GM23248 (cell line): ENCODE data around the gene CHST1. TPM values are rescaled to one million over a fixed set of nuclear protein-coding genes. Genes with fewer than 3 reads are reported as not detected.

ENCODE experiments used
- DNase-seq: peaks from one replicate; pipeline ENCODE4 v3.0.0-alpha.2; 2015
- H2AFZ ChIP-seq: fragments of 200-600 bp; sonication (generic); 2 replicates; pipeline ENCODE4 v1.6.1; 2016; ENCODE audit warnings: antibody characterized with exemption
- H3F3A ChIP-seq: fragments of 200-600 bp; sonication (generic); 2 replicates; pipeline ENCODE4 v1.6.1; 2016; ENCODE audit warnings: mild to moderate bottlenecking, antibody characterized with exemption, mixed run types; ENCODE audit not compliant: insufficient read depth
- H3K27ac ChIP-seq: fragments of 200-600 bp; sonication (generic); 2 replicates; pipeline ENCODE4 v1.5.1; 2016; ENCODE audit warnings: mild to moderate bottlenecking
- H3K27me3 ChIP-seq: fragments of 200-600 bp; sonication (generic); replicated peaks from 2 replicates; pipeline ENCODE4 v1.6.1; 2016; ENCODE audit warnings: mild to moderate bottlenecking; ENCODE audit not compliant: insufficient read depth
- H3K36me3 ChIP-seq: fragments of 200-600 bp; sonication (generic); 2 replicates; pipeline ENCODE4 v1.6.1; 2016; ENCODE audit warnings: low read depth, mild to moderate bottlenecking
- H3K4me1 ChIP-seq: fragments of 200-600 bp; sonication (generic); 2 replicates; pipeline ENCODE4 v1.6.1; 2016; ENCODE audit warnings: mild to moderate bottlenecking; ENCODE audit not compliant: insufficient read depth
- H3K4me2 ChIP-seq: fragments of 200-600 bp; sonication (generic); one replicate; pipeline ENCODE4 v1.6.1; 2016; ENCODE audit warnings: mild to moderate bottlenecking; ENCODE audit not compliant: unreplicated experiment
- H3K4me3 ChIP-seq: fragments of 200-600 bp; sonication (generic); 2 replicates; pipeline ENCODE4 v1.5.1; 2016; ENCODE audit warnings: mild to moderate bottlenecking
- H3K79me2 ChIP-seq: fragments of 200-600 bp; sonication (generic); 2 replicates; pipeline ENCODE4 v1.6.1; 2016; ENCODE audit warnings: mild to moderate bottlenecking; ENCODE audit not compliant: insufficient read depth
- H3K9ac ChIP-seq: fragments of 200-600 bp; sonication (generic); 2 replicates; pipeline ENCODE4 v1.6.1; 2016; ENCODE audit warnings: mild to moderate bottlenecking
- H3K9me2 ChIP-seq: fragments of 200-600 bp; sonication (generic); 2 replicates; pipeline ENCODE4 v1.6.1; 2016; ENCODE audit warnings: mixed run types, mild to moderate bottlenecking, moderate library complexity; ENCODE audit not compliant: insufficient read depth
- H3K9me3 ChIP-seq: fragments of 200-600 bp; sonication (generic); one replicate; pipeline ENCODE4 v1.6.1; 2017; ENCODE audit warnings: low read depth
- H4K20me1 ChIP-seq: fragments of 200-600 bp; sonication (generic); 2 replicates; pipeline ENCODE4 v1.6.0; 2016; ENCODE audit not compliant: insufficient read depth
- EZH2 ChIP-seq: fragments of 200-600 bp; sonication (generic); IDR thresholded peaks from 2 replicates; pipeline ENCODE4 v1.6.1; 2018; ENCODE audit warnings: antibody characterized with exemption, mild to moderate bottlenecking; ENCODE audit not compliant: insufficient read depth, poor library complexity, severe bottlenecking
- EZH2phosphoT487 ChIP-seq: fragments of 200-600 bp; sonication (generic); IDR thresholded peaks from 2 replicates; pipeline ENCODE4 v1.6.1; 2018; ENCODE audit warnings: antibody characterized with exemption, moderate library complexity, mild to moderate bottlenecking, low read depth; ENCODE audit not compliant: insufficient read depth
- WGBS, 2 experiments: methylation state at CpG; one replicate each; pipeline ENCODE4 v1.1.6; 2015 to 2017; ENCODE audit warnings: low lambda C conversion rate in 2 of 2, low coverage in 1 of 2; ENCODE audit errors: missing lambda C conversion rate in 2 of 2; 5-methylcytosine and 5-hydroxymethylcytosine counted together
- in situ Hi-C: fragments of 300-500 bp; cut with MboI; formaldehyde crosslinking; loops from 2 replicates; pipeline ENCODE4 v1.15.0; 2020
- polyA plus RNA-seq: library from polyadenylated mRNA; unstranded; fragments of >200 nt; fragmentation: Nextera tagmentation; extraction: Ambion mirVana; gene quantifications from 2 replicates; pipeline ENCODE4 v1.2.1, GENCODE V29; 2016
- total RNA-seq: library from RNA; depleted of rRNA; stranded (reverse); fragments of >200 nt; shearing (Covaris generic); gene quantifications from 2 replicates; pipeline ENCODE4 v1.2.3, GENCODE V29; 2014

The CHST1 gene
- total and polyA plus RNA-seq, 2 experiments from 2014 or later = 0.06 TPM; not detected in 1

DNA sequence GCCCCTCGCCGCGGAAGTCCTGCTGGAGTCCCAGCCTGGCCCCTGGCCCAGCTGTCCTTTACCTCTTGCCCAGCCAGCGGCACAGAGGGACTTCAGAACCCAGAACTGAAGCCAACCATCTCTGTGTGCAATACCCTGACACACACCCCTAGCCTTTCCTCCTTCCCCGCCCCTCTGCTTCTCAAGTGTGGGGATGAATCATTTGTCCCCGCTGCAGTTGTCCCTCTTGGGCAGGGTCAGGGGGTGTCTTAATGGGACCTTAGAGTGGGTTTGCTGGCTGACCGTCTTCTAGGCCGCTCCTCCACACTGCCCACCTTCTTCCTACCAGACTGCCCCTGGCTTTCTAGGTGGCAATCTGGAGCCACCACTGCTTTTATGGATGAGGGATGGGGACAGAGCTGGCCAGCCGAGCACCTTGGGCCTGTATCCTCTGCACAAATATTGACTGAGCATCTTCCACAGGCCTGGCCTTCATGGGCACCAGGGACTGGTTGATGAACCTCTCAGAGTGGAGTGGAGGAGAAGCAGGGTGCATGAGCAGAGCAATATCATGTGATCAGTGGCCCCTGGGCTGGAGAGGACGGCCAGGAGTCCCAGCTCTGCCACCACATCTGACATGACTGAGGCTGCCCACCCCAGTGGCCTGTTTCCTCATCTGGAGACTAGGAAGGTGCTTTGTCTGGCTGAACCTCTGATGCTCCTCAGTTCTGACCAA is 668 bp upstream of the CHST1 start:
- DNase-seq = peak; percentile 34
- Histone ChIP-seq H3K27ac (no peak overlapping the region), H3K27me3 (peaks cover 47% of the 10 kb centered on the region), H4K20me1 (no peaks in the 10 kb centered on the region), H3F3A (no peaks in the 10 kb centered on the region), H3K4me1 (peaks cover 9% of the 10 kb centered on the region; the same call in 1 of the 2 replicates), H2AFZ (no peak overlapping the region), H3K4me2 (no peak overlapping the region), H3K79me2 (no peaks in the 10 kb centered on the region), H3K36me3 (no peaks in the 10 kb centered on the region), H3K9me3 (no peaks in the 10 kb centered on the region), H3K9me2 (no peaks in the 10 kb centered on the region), H3K4me3 (no peak overlapping the region), H3K9ac (no peak overlapping the region)
- in situ Hi-C loops = no loop called here
- WGBS, 2 experiments = 13 to 14% methylated on average over 8 to 10 of the region's 10 CpGs
- TF ChIP-seq EZH2phosphoT487 (0 out of 2 replicates have a peak, but pooled peaks have one; percentile 29), EZH2 (no peak)

DNA sequence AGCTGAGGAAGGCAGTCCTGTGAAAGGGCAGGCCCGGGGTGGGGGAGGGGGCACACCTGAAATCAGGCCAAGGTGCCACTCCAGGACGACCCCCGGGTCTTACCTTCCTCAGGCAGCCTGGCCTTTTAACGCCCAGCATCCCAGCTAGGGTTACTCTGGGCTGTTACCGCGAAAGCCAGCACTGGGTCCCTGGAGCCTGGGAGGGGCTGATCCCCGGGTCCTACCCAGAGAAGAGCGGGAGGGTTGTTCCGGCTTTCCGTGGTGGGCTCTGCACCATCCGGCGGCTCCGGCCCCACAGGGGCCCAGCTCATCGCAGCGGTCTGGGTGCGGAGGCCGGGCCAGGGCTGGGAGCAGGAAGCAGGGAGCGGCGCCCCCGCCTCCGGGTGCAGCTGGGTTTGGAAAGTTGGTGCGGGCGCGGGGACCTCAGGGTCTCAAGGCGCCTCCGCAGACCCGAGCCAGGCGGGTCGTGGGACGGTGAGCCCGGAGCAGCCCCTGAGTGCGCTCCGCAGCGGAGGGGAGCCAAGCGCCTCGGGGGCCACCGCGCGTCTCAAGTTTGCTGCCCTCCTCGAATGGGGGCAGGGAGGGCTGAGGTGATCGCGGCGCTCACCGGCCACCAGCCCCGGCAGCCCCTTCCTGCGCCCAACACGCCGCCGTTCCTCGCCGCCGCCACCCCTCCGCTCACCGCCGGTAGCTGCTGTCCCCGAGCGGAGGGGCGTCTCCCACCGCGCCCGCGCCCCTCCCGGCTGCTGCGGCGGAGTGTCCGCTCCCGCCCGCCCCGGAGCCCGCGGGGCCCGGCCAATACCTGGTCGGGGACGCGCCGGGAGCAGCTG is 831 bp downstream of the CHST1 start:
- WGBS, 2 experiments = 1 to 2% methylated on average over 33 to 42 of the region's 76 CpGs
- H3K9me2 ChIP-seq = no peaks in the 10 kb centered on the region
- no peak for DNase-seq
- H3K4me3 ChIP-seq = peak overlapping the region; percentile 55
- no peak overlapping the region for H3K9ac ChIP-seq
- peak overlapping the region; percentile 26; the same call in 1 of the 2 replicates for H2AFZ ChIP-seq
- H3K4me1 ChIP-seq = peaks cover 9% of the 10 kb centered on the region; the same call in 1 of the 2 replicates
- no peaks in the 10 kb centered on the region for H3K79me2 ChIP-seq
- peak overlapping the region; percentile 50 for H3K4me2 ChIP-seq
- H3K27me3 ChIP-seq = peaks cover 45% of the 10 kb centered on the region
- no peaks in the 10 kb centered on the region for H3K36me3 ChIP-seq
- H4K20me1 ChIP-seq = no peaks in the 10 kb centered on the region
- no peaks in the 10 kb centered on the region for H3K9me3 ChIP-seq
- TF ChIP-seq EZH2phosphoT487 (no peak), EZH2 (peak; percentile 83)
- no peaks in the 10 kb centered on the region for H3F3A ChIP-seq
- no peak overlapping the region for H3K27ac ChIP-seq
- in situ Hi-C loops = no loop called here

DNA sequence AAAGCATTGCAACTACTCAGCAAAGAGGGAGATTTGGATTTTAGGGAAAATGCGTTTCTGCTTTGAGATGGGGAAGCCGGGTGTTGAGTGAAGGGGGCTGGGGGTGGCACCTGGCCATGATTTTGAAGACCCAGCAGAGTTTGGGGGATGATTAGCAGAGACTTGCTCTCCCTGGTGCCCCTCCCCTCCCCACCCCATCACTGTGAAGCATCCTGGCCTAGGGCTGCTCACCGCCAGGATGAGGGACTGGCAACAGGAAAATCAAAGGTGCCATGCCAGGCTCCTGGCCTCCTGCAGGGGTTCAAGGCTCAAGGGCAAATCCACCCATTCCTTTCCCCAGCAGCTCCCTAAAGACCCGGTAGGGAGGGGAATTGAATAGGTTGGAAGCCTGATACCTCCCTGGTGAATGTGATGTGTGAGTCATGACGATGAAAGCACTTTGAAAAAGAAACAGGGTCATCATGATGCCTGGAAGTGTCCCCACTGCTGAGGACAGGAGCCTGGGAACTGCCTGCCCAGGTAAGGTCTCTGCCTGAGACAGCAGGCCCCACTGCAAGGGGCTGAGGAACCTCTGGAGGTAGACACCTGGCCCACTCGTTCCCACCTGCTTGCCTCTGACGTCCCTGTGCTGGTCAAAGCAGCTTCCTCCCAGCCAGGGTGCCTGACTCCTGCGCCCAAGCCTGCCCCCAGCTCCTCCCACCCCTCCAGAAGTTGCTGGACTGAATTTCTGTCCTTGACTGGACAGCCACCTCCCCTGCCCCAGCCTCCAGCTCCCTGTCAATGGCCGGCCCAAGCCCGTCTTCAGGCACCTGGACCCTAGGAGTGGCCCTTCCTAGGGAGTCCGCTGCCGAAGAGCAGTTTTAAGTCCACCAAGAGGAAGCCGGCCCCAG is 1.7 kb downstream of the CHST1 start:
- Histone ChIP-seq H3K4me2 (no peak overlapping the region), H3K9ac (no peak overlapping the region), H3K9me3 (no peaks in the 10 kb centered on the region), H4K20me1 (no peaks in the 10 kb centered on the region), H3K79me2 (no peaks in the 10 kb centered on the region), H3K4me1 (peaks cover 11% of the 10 kb centered on the region; the same call in 1 of the 2 replicates), H3K4me3 (no peak overlapping the region), H2AFZ (no peak overlapping the region), H3K27me3 (peaks cover 43% of the 10 kb centered on the region), H3F3A (no peaks in the 10 kb centered on the region), H3K9me2 (no peaks in the 10 kb centered on the region), H3K27ac (no peak overlapping the region), H3K36me3 (no peaks in the 10 kb centered on the region)
- in situ Hi-C loops = no loop called here
- DNase-seq = peak; percentile 51
- 34 to 35% methylated on average over 13 of the region's 13 CpGs for WGBS, 2 experiments
- no peak for TF ChIP-seq EZH2phosphoT487
- TF ChIP-seq EZH2 = no peak
